Cerebellar cortex (tissue), 1 donor: Measurements from ENCODE around the gene ASPDH.
"Not testable (repeated sequence)": the region's sequence is repeated elsewhere in the genome, so short reads cannot be mapped to it uniquely, and the experiment has no call there.

Experiments
- DNase-seq: peaks from one replicate; pipeline ENCODE4 v3.0.0-alpha.2; 2015; ENCODE audit warnings: low spot score

ASPDH gene

GRCh38 chr19:50478901-50479715 lies 34.6 kb downstream of the ASPDH start:
- DNase-seq: no peak

DNA sequence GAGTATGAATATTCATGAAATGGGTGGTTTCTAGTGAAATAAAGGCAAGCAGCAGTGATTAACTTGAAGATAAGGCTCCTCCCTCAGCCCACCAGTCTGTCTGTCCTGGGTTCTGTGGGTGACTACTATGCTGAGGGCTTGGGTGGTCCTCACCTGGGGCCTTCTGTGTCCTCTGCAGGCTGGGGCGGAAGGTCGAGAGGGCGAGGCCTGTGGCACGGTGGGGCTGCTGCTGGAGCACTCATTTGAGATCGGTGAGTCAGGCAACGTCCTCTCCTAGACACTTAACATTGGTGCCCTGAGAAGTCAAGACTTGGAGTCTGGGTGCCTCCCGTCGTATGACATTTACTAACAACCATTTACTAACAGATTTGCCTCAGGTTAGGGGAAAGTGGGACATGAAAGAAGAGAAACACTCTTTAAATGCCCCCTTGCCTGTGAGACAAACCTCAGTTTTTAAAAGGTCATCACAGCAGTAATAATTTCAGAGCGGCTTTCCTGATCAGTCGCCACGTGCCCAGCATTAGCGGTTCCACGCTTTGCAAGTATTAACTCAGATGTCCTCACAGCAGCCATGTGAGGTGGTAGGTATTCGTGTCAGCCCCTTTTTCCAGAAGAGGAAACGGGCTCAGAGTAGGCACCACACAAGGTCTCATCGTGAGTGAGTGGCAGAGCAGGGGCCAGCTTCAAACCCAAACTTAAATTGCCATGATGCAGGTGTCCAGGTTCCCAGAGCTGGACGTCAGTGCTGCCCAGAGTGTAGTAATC lies 35.8 kb downstream of the ASPDH start:
- DNase-seq: no peak

GRCh38 chr19:50476907-50477238 lies 36.8 kb downstream of the ASPDH start:
- DNase-seq: no peak

GRCh38 chr19:50476224-50476906 lies 37.3 kb downstream of the ASPDH start, which contains the start of the genes EMC10 and GARIN5A:
Gene EMC10, plus strand, starts transcription at chr19:50476507. Its CDS starts 38 bp downstream, at chr19:50476545.
Gene GARIN5A, minus strand, starts transcription at chr19:50476848. Its CDS starts 460 bp downstream, at chr19:50476388.
- peak; percentile 90 for DNase-seq

DNA sequence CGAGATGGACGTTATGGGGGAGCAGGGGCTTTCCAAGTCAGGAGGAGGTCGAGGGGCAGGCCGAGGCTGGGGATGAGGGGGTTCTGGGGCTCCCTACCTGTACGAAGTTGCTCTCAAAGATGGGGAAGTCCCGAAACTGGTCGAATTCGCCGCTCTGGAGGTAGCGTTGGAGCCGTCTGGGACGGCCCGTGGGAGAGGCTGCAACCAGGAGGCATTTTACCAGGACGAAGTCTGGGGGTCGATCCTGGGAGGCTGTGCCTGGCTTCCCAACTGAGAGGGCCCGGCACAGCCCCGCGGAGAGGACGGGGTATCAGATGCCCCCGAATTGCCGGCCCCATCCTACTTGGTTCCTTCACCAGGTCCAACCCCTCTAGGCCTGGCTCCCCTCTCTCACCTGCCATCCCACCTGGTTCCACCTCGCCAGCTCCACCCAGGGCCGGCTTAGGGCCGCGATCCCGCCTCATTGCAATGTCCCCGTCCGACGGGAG lies 37.9 kb downstream of the ASPDH start:
- no peak for DNase-seq

DNA sequence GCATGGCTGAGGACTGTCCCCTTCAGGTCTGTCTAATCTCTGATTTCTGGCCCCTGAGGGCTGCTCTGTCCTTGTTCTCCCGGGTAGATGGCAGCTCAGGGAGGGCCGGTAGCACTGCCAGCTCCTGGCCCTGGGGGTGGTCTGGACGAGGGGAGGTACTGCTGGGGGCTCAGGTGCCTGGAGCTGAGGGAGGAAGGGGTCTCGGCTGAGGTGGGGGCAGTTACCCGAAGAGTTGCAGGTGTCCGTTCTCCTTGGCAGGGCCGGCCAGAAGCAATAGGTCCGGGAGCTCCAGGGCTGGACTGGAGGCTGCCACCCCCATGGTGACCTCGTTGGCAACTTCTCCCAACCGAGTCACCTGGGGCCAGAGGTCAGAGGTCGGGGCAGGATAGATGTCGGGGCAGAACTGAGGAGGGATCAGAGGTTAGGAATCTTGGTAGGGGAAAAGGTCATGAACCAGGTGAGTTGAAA lies 38.6 kb downstream of the ASPDH start:
- DNase-seq: no peak

GRCh38 chr19:50473336-50473735 lies 40.4 kb downstream of the ASPDH start:
- not testable (repeated sequence) for DNase-seq

- no peak for DNase-seq
These were observed 44.9 kb downstream of the ASPDH start for GRCh38 chr19:50468818-50469217.

GRCh38 chr19:50467566-50467965 lies 46.1 kb downstream of the ASPDH start:
- no peak for DNase-seq

GRCh38 chr19:50466706-50467039 lies 47.0 kb downstream of the ASPDH start:
- DNase-seq: no peak

GRCh38 chr19:50465986-50466705 lies 47.6 kb downstream of the ASPDH start:
- no peak for DNase-seq

DNA sequence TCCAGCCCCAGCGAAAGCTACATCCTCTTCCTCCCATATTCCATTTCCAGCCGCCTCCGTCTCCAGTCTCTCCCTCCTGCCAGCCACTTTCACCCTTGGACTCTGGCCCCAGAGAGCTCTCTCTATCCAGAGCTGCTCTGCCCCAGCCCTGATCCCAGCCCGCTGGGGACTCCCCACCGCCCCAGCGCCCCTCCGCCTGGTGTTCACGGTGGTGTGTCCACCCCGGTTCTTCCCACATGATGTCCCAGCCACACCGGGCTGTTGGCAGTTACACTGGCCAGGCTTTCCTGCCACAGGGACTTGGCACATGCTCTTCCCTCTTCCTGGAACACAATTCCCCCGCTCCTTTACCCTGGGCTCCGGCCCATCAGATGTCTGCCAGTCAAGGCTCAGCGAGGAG lies 48.7 kb downstream of the ASPDH start:
- no peak for DNase-seq

DNA sequence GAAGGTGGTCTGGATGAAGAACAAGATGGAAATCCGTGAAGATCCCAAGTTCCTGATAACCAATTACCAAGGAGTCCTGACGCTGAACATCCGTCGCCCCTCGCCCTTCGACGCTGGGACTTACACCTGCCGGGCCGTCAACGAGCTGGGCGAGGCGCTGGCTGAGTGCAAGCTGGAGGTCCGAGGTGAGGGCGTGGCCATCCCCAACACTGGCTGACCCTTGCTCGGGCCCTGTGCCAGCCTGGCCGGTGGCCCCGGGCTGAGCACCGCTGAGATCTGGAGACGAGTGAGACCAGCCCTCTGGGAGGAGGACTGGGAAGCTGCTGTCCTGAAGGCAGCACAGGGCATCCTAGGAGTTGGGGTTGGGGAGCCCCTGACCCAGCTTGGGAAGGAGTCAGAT lies 49.4 kb downstream of the ASPDH start:
- no peak for DNase-seq

DNA sequence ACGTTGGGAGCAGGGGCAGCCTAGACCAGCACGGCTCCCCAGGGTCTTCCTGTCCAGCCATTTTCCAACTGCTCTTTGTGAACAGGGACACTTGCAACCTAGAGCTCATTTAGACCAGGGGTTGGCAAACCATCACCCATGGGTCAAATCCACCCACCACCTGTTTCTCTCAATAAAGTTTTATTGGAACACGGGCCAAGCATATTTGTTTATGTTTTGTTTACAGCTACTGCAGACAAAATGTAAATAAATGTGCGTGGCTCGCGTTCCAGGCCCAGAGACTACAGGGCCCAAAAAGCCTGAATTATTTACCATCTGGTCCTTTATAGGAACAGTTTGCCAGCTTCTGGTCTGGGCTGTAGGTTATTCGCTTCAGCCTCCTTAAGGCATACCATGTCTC lies 50.7 kb downstream of the ASPDH start:
- DNase-seq: no peak
